OCI-LY3 (cell line): ENCODE data around the gene FBXO47.

Experiments used
- H2AFZ ChIP-seq: fragments of 200-600, 300-600 bp; shearing (Covaris generic); 2 replicates; pipeline ENCODE4 v1.6.0; 2014; ENCODE audit warnings: antibody characterized with exemption, low read depth, low read length
- H3K27ac ChIP-seq: fragments of 200-600, 300-600 bp; sonication (generic); 2 replicates; pipeline ENCODE4 v1.5.1; 2014; ENCODE audit warnings: mild to moderate bottlenecking, low read length, moderate library complexity, mixed read lengths
- H3K27me3 ChIP-seq: fragments of 200-600, 300-600 bp; sonication (generic); 2 replicates; pipeline ENCODE4 v1.6.1; 2014; ENCODE audit warnings: low read depth, low read length, mixed read lengths
- H3K36me3 ChIP-seq: fragments of 200-600, 300-600 bp; sonication (generic); replicated peaks from 2 replicates; pipeline ENCODE3; 2014; ENCODE audit warnings: low read depth, low read length, mixed read lengths
- H3K4me1 ChIP-seq: fragments of 300-600, 200-600 bp; sonication (generic); 2 replicates; pipeline ENCODE4 v1.6.1; 2014; ENCODE audit warnings: low read length, mixed read lengths
- H3K4me2 ChIP-seq: fragments of 200-600, 300-600 bp; sonication (generic); 2 replicates; pipeline ENCODE4 v1.6.1; 2014; ENCODE audit warnings: low read length, mixed read lengths
- H3K4me3 ChIP-seq: fragments of 300-600, 200-600 bp; sonication (generic); 2 replicates; pipeline ENCODE4 v1.5.1; 2014; ENCODE audit warnings: antibody characterized with exemption, mild to moderate bottlenecking, low read length, moderate library complexity
- H3K79me2 ChIP-seq: fragments of 300-600, 200-600 bp; shearing (Covaris generic); 2 replicates; pipeline ENCODE4 v1.6.1; 2014; ENCODE audit warnings: mild to moderate bottlenecking, low read length, mixed read lengths
- H3K9ac ChIP-seq: fragments of 300-600, 200-600 bp; shearing (Covaris generic); 2 replicates; pipeline ENCODE4 v1.6.0; 2014; ENCODE audit warnings: mild to moderate bottlenecking, low read length, moderate library complexity
- H3K9me3 ChIP-seq: fragments of 200-600, 300-600 bp; shearing (Covaris generic); 2 replicates; pipeline ENCODE4 v1.6.1; 2014; ENCODE audit warnings: low read length, mixed read lengths; ENCODE audit not compliant: insufficient read depth
- H4K20me1 ChIP-seq: fragments of 200-600, 300-600 bp; sonication (generic); 2 replicates; pipeline ENCODE4 v1.6.1; 2016; ENCODE audit warnings: low read length, mixed read lengths; ENCODE audit not compliant: insufficient read depth
- CTCF ChIP-seq: fragments of 200-600, 300-600 bp; sonication (generic); IDR thresholded peaks from 2 replicates; pipeline ENCODE4 v1.5.1; 2014; ENCODE audit warnings: antibody characterized with exemption, low read length, low read depth
- EZH2phosphoT487 ChIP-seq: fragments of 200-600 bp; shearing (Covaris generic); IDR thresholded peaks from 2 replicates; pipeline ENCODE4 v1.6.1; 2018; ENCODE audit warnings: antibody characterized with exemption, mixed run types, low read depth

The FBXO47 gene

GRCh38 chr17:38897176-38897575 lies 70.0 kb downstream of the FBXO47 start:
- no peak overlapping the region for H3K9ac ChIP-seq
- H3K79me2 ChIP-seq, result no peaks in the 10 kb centered on the region
- TF ChIP-seq CTCF, result no peak
- no peak for TF ChIP-seq EZH2phosphoT487
- peaks cover 36% of the 10 kb centered on the region for H3K4me1 ChIP-seq
- H2AFZ ChIP-seq, result no peak overlapping the region
- no peaks in the 10 kb centered on the region for H3K27me3 ChIP-seq
- H3K36me3 ChIP-seq, result peaks cover 39% of the 10 kb centered on the region
- H4K20me1 ChIP-seq, result no peaks in the 10 kb centered on the region
- no peak overlapping the region for H3K27ac ChIP-seq
- H3K9me3 ChIP-seq, result no peaks in the 10 kb centered on the region
- no peak overlapping the region for H3K4me3 ChIP-seq
- no peak overlapping the region for H3K4me2 ChIP-seq

GRCh38 chr17:38896346-38896954 lies 70.8 kb downstream of the FBXO47 start:
- H4K20me1 ChIP-seq, result no peaks in the 10 kb centered on the region
- no peak overlapping the region for H3K4me3 ChIP-seq
- no peak overlapping the region for H3K9ac ChIP-seq
- no peak overlapping the region for H3K27ac ChIP-seq
- H3K79me2 ChIP-seq, result no peaks in the 10 kb centered on the region
- H3K27me3 ChIP-seq, result no peaks in the 10 kb centered on the region
- H3K36me3 ChIP-seq, result peaks cover 39% of the 10 kb centered on the region
- H3K9me3 ChIP-seq, result no peaks in the 10 kb centered on the region
- peaks cover 43% of the 10 kb centered on the region for H3K4me1 ChIP-seq
- no peak for TF ChIP-seq CTCF
- no peak for TF ChIP-seq EZH2phosphoT487
- no peak overlapping the region for H3K4me2 ChIP-seq
- no peak overlapping the region for H2AFZ ChIP-seq

DNA sequence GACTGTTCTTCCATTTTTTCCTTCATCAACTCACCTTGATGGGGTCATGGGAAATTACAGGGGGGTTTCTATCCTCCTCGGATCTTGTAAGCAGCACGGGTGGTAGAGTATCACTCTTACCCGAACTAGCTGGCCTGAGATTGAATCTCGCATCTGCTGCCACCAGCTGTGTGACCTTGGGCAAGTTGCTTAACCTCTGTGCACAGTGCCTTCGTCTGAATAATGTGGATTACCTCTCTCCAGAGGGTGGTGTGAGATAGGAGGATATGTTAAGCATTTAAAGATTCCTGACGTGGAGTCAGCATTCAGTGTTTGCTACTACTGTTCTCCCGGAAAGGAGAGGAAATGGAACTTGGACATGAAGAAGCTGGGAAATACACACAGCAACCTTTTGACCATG lies 72.9 kb downstream of the FBXO47 start:
- H3K4me2 ChIP-seq, result no peak overlapping the region
- no peak for TF ChIP-seq CTCF
- H3K27ac ChIP-seq, result no peak overlapping the region
- no peak overlapping the region for H2AFZ ChIP-seq
- H3K79me2 ChIP-seq, result no peaks in the 10 kb centered on the region
- no peak overlapping the region for H3K4me3 ChIP-seq
- peaks cover 35% of the 10 kb centered on the region for H3K36me3 ChIP-seq
- no peaks in the 10 kb centered on the region; the same call in 1 of the 2 replicates for H4K20me1 ChIP-seq
- no peaks in the 10 kb centered on the region for H3K27me3 ChIP-seq
- H3K9me3 ChIP-seq, result no peaks in the 10 kb centered on the region
- no peak overlapping the region for H3K9ac ChIP-seq
- H3K4me1 ChIP-seq, result peaks cover 51% of the 10 kb centered on the region

DNA sequence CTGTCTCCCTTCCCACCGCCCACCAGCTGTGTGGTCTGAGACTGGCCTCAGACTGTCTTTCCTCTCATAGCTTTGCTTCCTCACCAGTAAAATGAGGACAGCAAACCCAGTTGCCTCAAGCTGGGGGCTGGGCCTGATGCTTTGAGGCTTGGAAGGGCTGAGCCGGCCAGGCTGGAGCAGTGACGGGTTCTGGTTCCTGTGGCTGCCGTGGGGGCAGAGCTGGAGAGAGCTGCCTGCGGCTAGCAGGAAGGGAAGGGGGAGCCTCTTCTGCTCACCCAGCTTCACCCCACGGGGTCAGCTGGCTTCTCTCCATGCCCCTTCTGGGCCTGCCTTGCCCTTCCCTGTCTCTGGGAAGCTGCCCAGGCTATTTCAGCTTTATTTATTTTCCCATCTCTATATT lies 73.6 kb downstream of the FBXO47 start:
- Histone ChIP-seq H3K4me2 (no peak overlapping the region), H3K9ac (no peak overlapping the region), H3K4me1 (peaks cover 44% of the 10 kb centered on the region), H4K20me1 (peaks cover 3% of the 10 kb centered on the region; the same call in 1 of the 2 replicates), H3K79me2 (no peaks in the 10 kb centered on the region), H3K27me3 (no peaks in the 10 kb centered on the region), H3K9me3 (no peaks in the 10 kb centered on the region), H2AFZ (no peak overlapping the region), H3K4me3 (no peak overlapping the region), H3K36me3 (peaks cover 35% of the 10 kb centered on the region), H3K27ac (no peak overlapping the region)
- TF ChIP-seq EZH2phosphoT487 (no peak), CTCF (no peak)
